ENCODE results near the gene RSF1. TPM values are rescaled to one million over a fixed set of nuclear protein-coding genes. Genes with fewer than 3 reads are reported as not detected.

Gene RSF1
- total RNA-seq, 1 experiment from 2014 or later: 43.1 TPM

DNA sequence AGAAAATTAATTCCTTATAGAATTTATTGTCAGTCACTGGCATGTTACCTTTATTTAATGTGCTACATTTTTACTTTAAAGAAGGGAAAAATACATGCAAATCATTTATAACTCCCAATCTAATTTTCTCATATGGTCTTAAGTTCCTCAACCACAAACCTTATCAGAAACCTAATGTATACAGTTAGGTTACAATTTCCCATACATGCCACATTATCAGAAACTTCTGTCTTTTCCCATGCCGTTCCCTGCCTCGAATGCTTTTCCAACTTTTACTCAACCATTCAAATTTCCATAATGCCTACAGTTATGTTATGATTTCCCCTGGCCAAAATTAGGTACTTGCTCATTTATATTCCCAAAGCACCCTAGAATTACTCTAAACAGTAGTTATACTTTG is 13.5 kb downstream of the RSF1 start:
- H3K9me3 ChIP-seq (ENCODE audit: control insufficient read depth in 1 of 2, insufficient read depth in 1 of 2, low read depth in 1 of 2, low read length in 2 of 2): no peaks in the 10 kb centered on the region
- no peak overlapping the region for H3K9ac ChIP-seq (ENCODE audit: low read length)
- no TSS peak for BruUV-seq (replicated peaks)
- H2AFZ ChIP-seq (ENCODE audit: low read depth, low read length, poor library complexity, severe bottlenecking): no peak overlapping the region
- no peak overlapping the region for H3K27ac ChIP-seq (ENCODE audit: low read depth, low read length)
- ATAC-seq: no peak
- H3K4me3 ChIP-seq (replicated peaks in 1 of 2; ENCODE audit: low read depth in 1 of 2, low read length in 2 of 2): no peak overlapping the region
- H3K4me2 ChIP-seq (ENCODE audit: low read length): no peak overlapping the region
- DNase-seq (ENCODE audit: low read depth, low spot score): no peak
- H3K36me3 ChIP-seq (ENCODE audit: control insufficient read depth in 1 of 2, insufficient read depth in 2 of 2, low read length in 2 of 2): peaks cover 2 to 6% of the 10 kb centered on the region in 2 experiments; a peak in 1 of 4 replicates
- H3K27me3 ChIP-seq (ENCODE audit: insufficient read depth, low read length): no peaks in the 10 kb centered on the region
- H3K9me2 ChIP-seq (ENCODE audit: insufficient read depth): no peaks in the 10 kb centered on the region
- ChIA-PET RAD21 (ENCODE audit: low non-redundant PET in 1 of 2, low total read pairs in 2 of 2, uncharacterized antibody in 2 of 2, unreplicated experiment in 2 of 2) (no interaction called here), POLR2A (no interaction called here), CTCF (no interaction called here)
- no peaks in the 10 kb centered on the region for H3K4me1 ChIP-seq (ENCODE audit: control insufficient read depth in 1 of 2, insufficient read depth in 2 of 2, low read length in 2 of 2)
- H3K79me2 ChIP-seq (ENCODE audit: insufficient read depth, low read length): peaks cover 77% of the 10 kb centered on the region
- intact Hi-C loops (cut with micrococcal nuclease): no loop called here
- H4K20me1 ChIP-seq (ENCODE audit: insufficient read depth): 0 out of 2 replicates have a peak, but pooled peaks cover 6% of the 10 kb centered on the region
- TF ChIP-seq POLR2A (IDR thresholded peaks at IDR 0.05; ENCODE audit: borderline replicate concordance, extremely low read depth, insufficient read depth, insufficient read length) (no peak), CBX3 (IDR thresholded peaks at IDR 0.05; ENCODE audit: low read depth) (no peak), POLR2AphosphoS5 (IDR thresholded peaks at IDR 0.05; ENCODE audit: low read depth, low read length) (no peak), SRF (IDR thresholded peaks at IDR 0.05; ENCODE audit: low read depth) (no peak), ZFX (IDR thresholded peaks at IDR 0.05) (no peak), JUND (IDR thresholded peaks at IDR 0.05) (no peak), EZH2phosphoT487 (IDR thresholded peaks at IDR 0.05; ENCODE audit: borderline replicate concordance) (no peak), YY1 (IDR thresholded peaks at IDR 0.05; ENCODE audit: extremely low read depth, insufficient replicate concordance, low read depth, low read length) (no peak), EZH2 (IDR thresholded peaks at IDR 0.05) (no peak), ZNF274 (IDR thresholded peaks at IDR 0.05; ENCODE audit: low read depth, low read length) (no peak)
- TF ChIP-seq, protein P1, sequence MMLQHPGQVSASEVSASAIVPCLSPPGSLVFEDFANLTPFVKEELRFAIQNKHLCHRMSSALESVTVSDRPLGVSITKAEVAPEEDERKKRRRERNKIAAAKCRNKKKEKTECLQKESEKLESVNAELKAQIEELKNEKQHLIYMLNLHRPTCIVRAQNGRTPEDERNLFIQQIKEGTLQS (IDR thresholded peaks at IDR 0.05): no peak
- TF ChIP-seq, protein P2, sequence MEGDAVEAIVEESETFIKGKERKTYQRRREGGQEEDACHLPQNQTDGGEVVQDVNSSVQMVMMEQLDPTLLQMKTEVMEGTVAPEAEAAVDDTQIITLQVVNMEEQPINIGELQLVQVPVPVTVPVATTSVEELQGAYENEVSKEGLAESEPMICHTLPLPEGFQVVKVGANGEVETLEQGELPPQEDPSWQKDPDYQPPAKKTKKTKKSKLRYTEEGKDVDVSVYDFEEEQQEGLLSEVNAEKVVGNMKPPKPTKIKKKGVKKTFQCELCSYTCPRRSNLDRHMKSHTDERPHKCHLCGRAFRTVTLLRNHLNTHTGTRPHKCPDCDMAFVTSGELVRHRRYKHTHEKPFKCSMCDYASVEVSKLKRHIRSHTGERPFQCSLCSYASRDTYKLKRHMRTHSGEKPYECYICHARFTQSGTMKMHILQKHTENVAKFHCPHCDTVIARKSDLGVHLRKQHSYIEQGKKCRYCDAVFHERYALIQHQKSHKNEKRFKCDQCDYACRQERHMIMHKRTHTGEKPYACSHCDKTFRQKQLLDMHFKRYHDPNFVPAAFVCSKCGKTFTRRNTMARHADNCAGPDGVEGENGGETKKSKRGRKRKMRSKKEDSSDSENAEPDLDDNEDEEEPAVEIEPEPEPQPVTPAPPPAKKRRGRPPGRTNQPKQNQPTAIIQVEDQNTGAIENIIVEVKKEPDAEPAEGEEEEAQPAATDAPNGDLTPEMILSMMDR (IDR thresholded peaks at IDR 0.05 in 2 of 3, conservative IDR thresholded peaks at IDR 0.05 in 1 of 3; ENCODE audit: borderline replicate concordance in 1 of 3, insufficient read depth in 1 of 3, low read depth in 2 of 3, low read length in 2 of 3): no peak
- TF ChIP-seq, protein P3, sequence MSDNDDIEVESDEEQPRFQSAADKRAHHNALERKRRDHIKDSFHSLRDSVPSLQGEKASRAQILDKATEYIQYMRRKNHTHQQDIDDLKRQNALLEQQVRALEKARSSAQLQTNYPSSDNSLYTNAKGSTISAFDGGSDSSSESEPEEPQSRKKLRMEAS (IDR thresholded peaks at IDR 0.05): no peak
- TF ChIP-seq, protein P4, sequence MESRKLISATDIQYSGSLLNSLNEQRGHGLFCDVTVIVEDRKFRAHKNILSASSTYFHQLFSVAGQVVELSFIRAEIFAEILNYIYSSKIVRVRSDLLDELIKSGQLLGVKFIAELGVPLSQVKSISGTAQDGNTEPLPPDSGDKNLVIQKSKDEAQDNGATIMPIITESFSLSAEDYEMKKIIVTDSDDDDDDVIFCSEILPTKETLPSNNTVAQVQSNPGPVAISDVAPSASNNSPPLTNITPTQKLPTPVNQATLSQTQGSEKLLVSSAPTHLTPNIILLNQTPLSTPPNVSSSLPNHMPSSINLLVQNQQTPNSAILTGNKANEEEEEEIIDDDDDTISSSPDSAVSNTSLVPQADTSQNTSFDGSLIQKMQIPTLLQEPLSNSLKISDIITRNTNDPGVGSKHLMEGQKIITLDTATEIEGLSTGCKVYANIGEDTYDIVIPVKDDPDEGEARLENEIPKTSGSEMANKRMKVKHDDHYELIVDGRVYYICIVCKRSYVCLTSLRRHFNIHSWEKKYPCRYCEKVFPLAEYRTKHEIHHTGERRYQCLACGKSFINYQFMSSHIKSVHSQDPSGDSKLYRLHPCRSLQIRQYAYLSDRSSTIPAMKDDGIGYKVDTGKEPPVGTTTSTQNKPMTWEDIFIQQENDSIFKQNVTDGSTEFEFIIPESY (IDR thresholded peaks at IDR 0.05; ENCODE audit: extremely low read depth, insufficient replicate concordance, low read length): no peak
- TF ChIP-seq, protein P5, sequence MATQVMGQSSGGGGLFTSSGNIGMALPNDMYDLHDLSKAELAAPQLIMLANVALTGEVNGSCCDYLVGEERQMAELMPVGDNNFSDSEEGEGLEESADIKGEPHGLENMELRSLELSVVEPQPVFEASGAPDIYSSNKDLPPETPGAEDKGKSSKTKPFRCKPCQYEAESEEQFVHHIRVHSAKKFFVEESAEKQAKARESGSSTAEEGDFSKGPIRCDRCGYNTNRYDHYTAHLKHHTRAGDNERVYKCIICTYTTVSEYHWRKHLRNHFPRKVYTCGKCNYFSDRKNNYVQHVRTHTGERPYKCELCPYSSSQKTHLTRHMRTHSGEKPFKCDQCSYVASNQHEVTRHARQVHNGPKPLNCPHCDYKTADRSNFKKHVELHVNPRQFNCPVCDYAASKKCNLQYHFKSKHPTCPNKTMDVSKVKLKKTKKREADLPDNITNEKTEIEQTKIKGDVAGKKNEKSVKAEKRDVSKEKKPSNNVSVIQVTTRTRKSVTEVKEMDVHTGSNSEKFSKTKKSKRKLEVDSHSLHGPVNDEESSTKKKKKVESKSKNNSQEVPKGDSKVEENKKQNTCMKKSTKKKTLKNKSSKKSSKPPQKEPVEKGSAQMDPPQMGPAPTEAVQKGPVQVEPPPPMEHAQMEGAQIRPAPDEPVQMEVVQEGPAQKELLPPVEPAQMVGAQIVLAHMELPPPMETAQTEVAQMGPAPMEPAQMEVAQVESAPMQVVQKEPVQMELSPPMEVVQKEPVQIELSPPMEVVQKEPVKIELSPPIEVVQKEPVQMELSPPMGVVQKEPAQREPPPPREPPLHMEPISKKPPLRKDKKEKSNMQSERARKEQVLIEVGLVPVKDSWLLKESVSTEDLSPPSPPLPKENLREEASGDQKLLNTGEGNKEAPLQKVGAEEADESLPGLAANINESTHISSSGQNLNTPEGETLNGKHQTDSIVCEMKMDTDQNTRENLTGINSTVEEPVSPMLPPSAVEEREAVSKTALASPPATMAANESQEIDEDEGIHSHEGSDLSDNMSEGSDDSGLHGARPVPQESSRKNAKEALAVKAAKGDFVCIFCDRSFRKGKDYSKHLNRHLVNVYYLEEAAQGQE (IDR thresholded peaks at IDR 0.05; ENCODE audit: low read depth): no peak

Measured in HCT116 (cell line).